Neural progenitor cell (in vitro differentiated cells): ENCODE data around the gene SORT1. TPM values are rescaled to one million over a fixed set of nuclear protein-coding genes. Genes with fewer than 3 reads are reported as not detected.
A peak's percentile ranks its signal among the peaks of the same experiment; 100 is the strongest.

Experiments
- DNase-seq: peaks from one replicate; pipeline ENCODE4 v3.0.0-alpha.2; 2016; ENCODE audit warnings: low spot score
- H2AFZ ChIP-seq: fragments of 200-600 bp; sonication (generic); replicated peaks from 2 replicates; pipeline ENCODE4 v1.6.1; 2016; ENCODE audit warnings: antibody characterized with exemption
- H3F3A ChIP-seq: fragments of 200-600 bp; sonication (generic); 2 replicates; pipeline ENCODE4 v1.6.1; 2016; ENCODE audit warnings: antibody characterized with exemption, low read depth
- H3K27ac ChIP-seq: fragments of 200-600 bp; sonication (generic); 2 replicates; pipeline ENCODE4 v1.5.1; 2016; ENCODE audit warnings: mild to moderate bottlenecking
- H3K27me3 ChIP-seq: fragments of 200-600 bp; sonication (generic); 2 replicates; pipeline ENCODE4 v1.6.1; 2016; ENCODE audit warnings: mild to moderate bottlenecking, moderate library complexity
- H3K36me3 ChIP-seq: fragments of 200-600 bp; sonication (generic); 2 replicates; pipeline ENCODE4 v1.5.1; 2016
- H3K4me1 ChIP-seq: fragments of 200-600 bp; sonication (generic); 2 replicates; pipeline ENCODE4 v1.6.1; 2016; ENCODE audit warnings: mixed run types
- H3K4me2 ChIP-seq: fragments of 200-600 bp; sonication (generic); 2 replicates; pipeline ENCODE4 v1.6.1; 2016
- H3K4me3 ChIP-seq: fragments of 200-600 bp; sonication (generic); 2 replicates; pipeline ENCODE4 v1.5.1; 2016
- H3K79me2 ChIP-seq: fragments of 200-600 bp; sonication (generic); 2 replicates; pipeline ENCODE4 v1.6.1; 2016; ENCODE audit warnings: low read depth
- H3K9ac ChIP-seq: fragments of 200-600 bp; sonication (generic); 2 replicates; pipeline ENCODE4 v1.6.1; 2016
- H3K9me3 ChIP-seq: fragments of 200-600 bp; sonication (generic); 2 replicates; pipeline ENCODE4 v1.5.1; 2016; ENCODE audit warnings: low read depth
- H4K20me1 ChIP-seq: fragments of 200-600 bp; sonication (generic); 2 replicates; pipeline ENCODE4 v1.6.1; 2016; ENCODE audit warnings: low read depth
- H3K27ac Mint-ChIP-seq: 3 replicates; pipeline ENCODE4 v1.8.0; 2021; ENCODE audit warnings: mixed read lengths
- H3K27me3 Mint-ChIP-seq: 2 replicates; pipeline ENCODE4 v1.8.0; 2022; ENCODE audit warnings: low read depth, mild to moderate bottlenecking, inconsistent platforms, moderate library complexity, mixed read lengths; ENCODE audit not compliant: insufficient read depth
- H3K36me3 Mint-ChIP-seq: 3 replicates; pipeline ENCODE4 v1.8.0; 2021; ENCODE audit warnings: mixed read lengths
- H3K4me1 Mint-ChIP-seq: 3 replicates; pipeline ENCODE4 v1.8.0; 2021; ENCODE audit warnings: mixed read lengths
- H3K4me3 Mint-ChIP-seq: 3 replicates; pipeline ENCODE4 v1.8.0; 2021; ENCODE audit warnings: mild to moderate bottlenecking, moderate library complexity, mixed read lengths
- H3K9me3 Mint-ChIP-seq: 3 replicates; pipeline ENCODE4 v1.8.0; 2020; ENCODE audit warnings: mixed read lengths
- CTCF ChIP-seq: fragments of 200-600 bp; sonication (generic); IDR thresholded peaks from 2 replicates; pipeline ENCODE4 v1.5.1; 2017; ENCODE audit warnings: antibody characterized with exemption, mild to moderate bottlenecking
- EZH2 ChIP-seq: fragments of 200-600 bp; sonication (generic); IDR thresholded peaks from 2 replicates; pipeline ENCODE4 v1.6.1; 2017; ENCODE audit warnings: antibody characterized with exemption, mild to moderate bottlenecking, moderate library complexity
- EZH2phosphoT487 ChIP-seq: fragments of 200-600 bp; sonication (generic); IDR thresholded peaks from 2 replicates; pipeline ENCODE4 v1.6.1; 2017; ENCODE audit warnings: antibody characterized with exemption
- total RNA-seq: library from RNA; depleted of rRNA; stranded (reverse); fragments of >200 nt; gene quantifications from 2 replicates; pipeline ENCODE4 v1.2.3, GENCODE V29; 2015; ENCODE audit warnings: low replicate concordance

The SORT1 gene
- total RNA-seq, 1 donor from 2014 or later, result 38.9 TPM

GRCh38 chr1:109398343-109399225, 866 bp upstream of the SORT1 start:
- Histone ChIP-seq H3K4me3 (peak overlapping the region; percentile 63), H3K4me2 (peak overlapping the region; percentile 88), H3K9ac (peak overlapping the region; percentile 9), H2AFZ (peak overlapping the region; percentile 52), H3K36me3 (no peaks in the 10 kb centered on the region), H3K79me2 (peaks cover 37% of the 10 kb centered on the region), H3K9me3 (no peaks in the 10 kb centered on the region), H4K20me1 (peaks cover 34% of the 10 kb centered on the region), H3K27me3 (no peaks in the 10 kb centered on the region), H3K4me1 (peaks cover 20% of the 10 kb centered on the region), H3K27ac (peak overlapping the region; percentile 72), H3F3A (peaks cover 43% of the 10 kb centered on the region)
- Mint-ChIP-seq H3K27ac (peak overlapping the region; percentile 63), H3K27me3 (peaks cover 2% of the 10 kb centered on the region), H3K4me3 (peak overlapping the region; percentile 91), H3K36me3 (peaks cover 3% of the 10 kb centered on the region), H3K9me3 (no peaks in the 10 kb centered on the region), H3K4me1 (peaks cover 36% of the 10 kb centered on the region)
- peak; percentile 4 for DNase-seq
- TF ChIP-seq EZH2 (no peak), CTCF (no peak), EZH2phosphoT487 (no peak)

- H3K4me3 ChIP-seq, result peak overlapping the region; percentile 63
- H3K27ac Mint-ChIP-seq, result no peak overlapping the region
- peaks cover 51% of the 10 kb centered on the region for H3K4me1 Mint-ChIP-seq
- H3K4me2 ChIP-seq, result peak overlapping the region; percentile 97
- H3F3A ChIP-seq, result peaks cover 49% of the 10 kb centered on the region
- no peak for TF ChIP-seq CTCF
- no peak overlapping the region for H3K27ac ChIP-seq
- peaks cover 22% of the 10 kb centered on the region for H3K4me1 ChIP-seq
- H3K9me3 Mint-ChIP-seq, result no peaks in the 10 kb centered on the region
- peak overlapping the region; percentile 23 for H3K9ac ChIP-seq
- DNase-seq, result no peak
- H3K79me2 ChIP-seq, result peaks cover 52% of the 10 kb centered on the region
- H4K20me1 ChIP-seq, result peaks cover 49% of the 10 kb centered on the region
- peaks cover 2% of the 10 kb centered on the region for H3K36me3 Mint-ChIP-seq
- no peak overlapping the region for H2AFZ ChIP-seq
- H3K4me3 Mint-ChIP-seq, result peak overlapping the region; percentile 97
- H3K36me3 ChIP-seq, result no peaks in the 10 kb centered on the region
- no peaks in the 10 kb centered on the region for H3K27me3 ChIP-seq
- H3K27me3 Mint-ChIP-seq, result peaks cover 2% of the 10 kb centered on the region
- no peaks in the 10 kb centered on the region for H3K9me3 ChIP-seq
These were observed 692 bp downstream of the SORT1 start for GRCh38 chr1:109396871-109397580.

GRCh38 chr1:109396513-109396839, 1.2 kb downstream of the SORT1 start:
- no peak for TF ChIP-seq EZH2phosphoT487
- TF ChIP-seq CTCF, result no peak
- no peak for TF ChIP-seq EZH2
- no peaks in the 10 kb centered on the region for H3K27me3 ChIP-seq
- H2AFZ ChIP-seq, result no peak overlapping the region
- H3K79me2 ChIP-seq, result peaks cover 58% of the 10 kb centered on the region
- H3K4me2 ChIP-seq, result peak overlapping the region; percentile 97
- Mint-ChIP-seq H3K27ac (no peak overlapping the region), H3K4me3 (peak overlapping the region; percentile 97), H3K36me3 (no peaks in the 10 kb centered on the region), H3K4me1 (peaks cover 56% of the 10 kb centered on the region), H3K27me3 (peaks cover 2% of the 10 kb centered on the region), H3K9me3 (no peaks in the 10 kb centered on the region)
- H3F3A ChIP-seq, result peaks cover 45% of the 10 kb centered on the region
- peaks cover 55% of the 10 kb centered on the region for H4K20me1 ChIP-seq
- no peak overlapping the region for H3K9ac ChIP-seq
- peak overlapping the region; percentile 63 for H3K4me3 ChIP-seq
- DNase-seq, result no peak
- H3K4me1 ChIP-seq, result peaks cover 28% of the 10 kb centered on the region
- H3K27ac ChIP-seq, result no peak overlapping the region
- no peaks in the 10 kb centered on the region for H3K9me3 ChIP-seq
- H3K36me3 ChIP-seq, result no peaks in the 10 kb centered on the region
